ENCODE measurements around the gene INAVA.

GRCh38 chr1:200916152-200916551, 21.5 kb downstream of the INAVA start:
- no peak for TF ChIP-seq CTCF (IDR thresholded peaks at IDR 0.05)
- no peak for TF ChIP-seq EZH2 (IDR thresholded peaks at IDR 0.05; ENCODE audit: borderline replicate concordance, insufficient read depth, low read depth, low read length, poor library complexity, severe bottlenecking)
